Measurements from ENCODE around the gene GPR161.

GRCh38 chr1:168178638-168179437 is 42.1 kb upstream of the GPR161 start, which contains the start of gene TIPRL:
- TF ChIP-seq CTCF (IDR thresholded peaks at IDR 0.05) (peak; percentile 58 to 80 (median 62)), EP300 (IDR thresholded peaks at IDR 0.05) (peak; percentile 61), POLR2A (IDR thresholded peaks at IDR 0.05; ENCODE audit: low read depth) (peak; percentile 70)

Data from esophagus muscularis mucosa (tissue), 4 donors.